HG03469 (cell line): ENCODE measurements around the gene CD2AP.

Experiments
- ATAC-seq: cut with Tn5 transposase; IDR thresholded peaks from one replicate; pipeline ENCODE4 v1.9.1; 2021; ENCODE audit warnings: mild to moderate bottlenecking, moderate library complexity, moderate number of reproducible peaks; ENCODE audit not compliant: unreplicated experiment

Gene CD2AP

DNA sequence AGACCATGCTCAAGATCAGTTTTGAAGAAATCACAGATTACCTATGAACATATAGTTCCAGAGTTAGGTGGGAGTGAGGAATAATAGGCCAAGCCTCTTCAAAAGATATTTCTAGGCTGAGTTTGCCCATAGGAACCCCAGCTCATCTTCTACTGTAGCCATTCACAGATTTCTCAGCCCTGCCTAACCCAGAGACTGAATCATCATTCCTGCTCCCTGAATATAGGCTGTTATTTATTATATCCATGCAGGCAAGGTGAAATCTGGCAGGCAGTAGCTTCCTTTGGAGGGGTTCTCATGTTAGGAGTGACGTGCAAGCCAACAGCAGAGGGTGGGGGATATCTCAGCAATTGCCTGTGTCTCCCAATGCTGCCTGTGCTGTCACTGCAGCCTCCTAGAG lies 195.2 kb downstream of the CD2AP start:
- ATAC-seq, result no peak

DNA sequence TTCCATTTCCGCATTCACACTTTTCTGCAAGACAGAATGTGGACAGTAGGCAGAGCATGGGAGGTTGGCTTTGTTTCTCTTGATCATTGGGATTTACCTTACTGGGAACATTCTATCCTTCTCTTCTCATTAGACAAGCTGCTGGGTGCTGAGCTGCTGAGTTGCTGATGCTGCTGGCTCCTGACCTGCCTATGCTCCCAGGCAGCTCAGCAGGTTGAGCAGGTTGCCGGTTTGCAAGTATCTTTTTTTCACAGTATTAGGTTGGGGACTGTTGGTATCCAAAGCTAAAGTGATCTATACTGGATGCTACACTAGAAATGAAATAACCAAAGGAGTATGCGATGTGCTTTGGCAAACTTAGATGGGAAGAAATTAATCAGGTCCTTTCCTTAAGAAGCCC lies 197.1 kb downstream of the CD2AP start:
- no peak for ATAC-seq
